Upper lobe of left lung (tissue), 4 donors: ENCODE results near the gene HPSE2.

ENCODE experiments used
- CTCF ChIP-seq, 6 experiments: fragments of 450-650 bp in 4 of 6; fragments of 200-600 bp in 2 of 6; sonication (generic) in 2 of 6; IDR thresholded peaks; one replicate each; pipeline ENCODE4 v1.5.1; 2016 to 2019; ENCODE audit warnings: antibody characterized with exemption in 6 of 6
- POLR2A ChIP-seq, 4 donors: fragments of 450-650 bp; IDR thresholded peaks; one replicate each; pipeline ENCODE4 v1.5.1; 2016 to 2017; ENCODE audit warnings: antibody characterized with exemption in 4 of 4, mild to moderate bottlenecking in 2 of 4

- TF ChIP-seq CTCF (IDR thresholded peaks at IDR 0.05) (no peak), POLR2A (IDR thresholded peaks at IDR 0.05) (no peak)
These were observed 757.0 kb downstream of the HPSE2 start for GRCh38 chr10:98478430-98479222.
